GM15510 (cell line): ENCODE data around the gene DDIT4.

Experiments used
- POLR2A ChIP-seq: IDR thresholded peaks from 3 replicates; pipeline ENCODE4 v1.6.1; 2011; ENCODE audit warnings: borderline replicate concordance; ENCODE audit not compliant: insufficient read length; ENCODE audit errors: extremely low read depth

DDIT4 gene

DNA sequence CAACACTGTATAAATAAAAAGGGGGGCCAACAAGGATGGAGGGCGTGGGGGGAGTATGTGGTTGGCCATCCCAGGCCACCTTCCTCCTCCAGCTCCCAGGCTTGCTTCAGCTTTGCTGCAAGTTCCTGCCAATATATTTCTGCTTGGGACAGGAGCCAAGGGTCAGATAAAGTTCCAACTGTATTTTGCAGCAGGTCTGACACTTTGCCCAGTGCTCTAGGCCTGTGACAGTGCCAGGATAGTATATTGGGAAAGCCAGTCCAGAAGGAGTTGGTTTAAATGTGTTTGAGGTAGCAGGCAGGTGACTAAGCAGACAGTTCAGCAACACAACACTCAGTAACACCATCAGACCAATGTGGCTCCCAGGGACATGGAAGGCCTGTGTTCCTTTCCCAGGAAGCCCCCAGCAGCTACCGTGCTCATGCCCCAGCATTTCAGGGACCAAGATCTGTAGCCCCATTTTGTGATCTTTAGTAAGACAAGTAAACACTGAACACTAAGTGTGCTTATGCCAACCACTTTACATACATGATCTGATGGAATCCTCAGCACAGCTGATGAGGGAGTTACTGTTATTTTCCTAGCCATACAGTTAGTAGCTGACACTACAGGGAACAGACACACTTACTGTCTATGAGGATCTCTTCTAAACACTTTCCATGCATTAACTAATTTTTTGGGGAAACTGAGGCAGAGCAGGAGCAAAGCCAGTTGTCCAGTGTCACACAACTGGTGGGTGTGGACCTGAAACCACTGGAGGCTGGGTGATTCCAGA, 42.1 kb downstream of the DDIT4 start:
- no peak for TF ChIP-seq POLR2A

GRCh38 chr10:72316386-72316700, 42.6 kb downstream of the DDIT4 start:
- no peak for TF ChIP-seq POLR2A

DNA sequence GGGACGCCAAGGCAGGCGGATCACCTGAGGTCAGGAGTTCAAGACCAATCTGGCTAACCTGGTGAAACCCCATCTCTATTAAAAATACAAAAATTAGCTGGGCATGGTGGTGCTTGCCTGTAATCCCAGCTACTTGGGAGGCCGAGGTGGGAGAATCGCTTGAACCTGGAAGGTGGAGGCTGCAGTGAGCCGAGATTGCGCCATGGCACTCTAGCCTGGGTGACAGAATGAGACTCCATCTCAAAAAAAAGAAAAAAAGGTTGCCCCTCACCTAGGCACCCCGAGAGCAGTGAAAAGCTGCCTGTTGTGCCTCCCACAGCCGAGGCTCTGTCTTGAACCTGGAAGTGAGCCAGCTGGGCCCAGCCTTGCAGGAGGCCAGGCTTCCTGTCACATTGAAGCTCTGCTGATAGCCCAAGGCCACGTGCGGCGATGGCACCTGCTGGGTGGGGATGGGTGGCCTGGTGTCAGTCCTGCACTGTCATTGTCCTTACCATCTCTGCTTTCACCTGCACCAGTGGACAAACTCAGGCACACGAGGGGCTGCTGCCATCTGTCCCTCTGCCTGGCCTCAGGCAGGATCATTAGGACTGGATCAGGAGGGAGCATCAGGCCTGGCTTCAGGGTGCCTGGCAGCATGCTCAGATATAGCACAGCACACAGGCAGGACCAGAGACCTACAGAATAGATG, 43.2 kb downstream of the DDIT4 start:
- TF ChIP-seq POLR2A: no peak

DNA sequence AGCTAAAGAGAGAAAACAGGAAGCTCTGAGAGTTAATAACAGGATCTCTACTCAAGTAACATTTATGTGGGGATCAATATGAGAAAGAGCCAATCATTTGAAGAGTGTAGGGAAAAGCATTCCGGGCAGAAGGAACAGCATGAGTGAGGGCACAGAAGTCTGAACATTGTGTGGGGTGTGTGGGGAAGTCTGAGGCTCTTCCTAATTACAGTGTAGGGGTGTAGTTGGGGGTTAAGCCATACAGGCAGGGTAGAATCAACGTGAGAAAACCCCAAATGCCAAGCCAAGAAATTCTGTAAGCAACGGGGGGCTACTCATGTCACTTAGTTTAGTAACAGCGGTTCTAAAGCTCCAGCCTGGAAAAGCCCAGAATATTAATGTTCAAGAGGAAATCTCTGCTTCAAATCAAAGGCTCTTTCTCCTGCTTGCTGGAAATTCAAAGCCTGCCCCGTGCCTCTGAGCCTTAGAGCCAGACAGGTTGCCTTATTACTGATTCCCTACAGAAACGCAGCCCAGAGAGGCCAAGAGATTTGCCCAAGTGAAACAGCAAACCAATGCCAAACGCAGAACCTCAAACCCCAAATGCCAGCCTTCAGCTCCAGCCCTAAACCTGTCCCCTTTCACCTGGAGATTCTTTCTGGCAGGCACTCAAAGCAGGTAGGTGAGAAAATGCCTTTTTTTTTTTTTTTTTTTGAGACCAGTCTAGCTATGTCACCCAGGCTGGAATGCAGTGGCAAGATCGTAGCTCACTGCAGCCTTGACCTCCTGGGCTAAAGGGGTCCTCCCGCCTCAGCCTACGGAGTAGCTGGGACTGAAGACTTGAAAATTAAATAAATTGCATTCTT, 44.9 kb downstream of the DDIT4 start:
- no peak for TF ChIP-seq POLR2A

- peak; percentile 68 for TF ChIP-seq POLR2A
These were observed 45.9 kb downstream of the DDIT4 start for GRCh38 chr10:72319416-72320254.

- no peak for TF ChIP-seq POLR2A
These were observed 47.0 kb downstream of the DDIT4 start for GRCh38 chr10:72320676-72321247.

GRCh38 chr10:72321248-72322029, 47.7 kb downstream of the DDIT4 start:
- no peak for TF ChIP-seq POLR2A

- TF ChIP-seq POLR2A: no peak
These were observed 48.2 kb downstream of the DDIT4 start for GRCh38 chr10:72322030-72322279.

DNA sequence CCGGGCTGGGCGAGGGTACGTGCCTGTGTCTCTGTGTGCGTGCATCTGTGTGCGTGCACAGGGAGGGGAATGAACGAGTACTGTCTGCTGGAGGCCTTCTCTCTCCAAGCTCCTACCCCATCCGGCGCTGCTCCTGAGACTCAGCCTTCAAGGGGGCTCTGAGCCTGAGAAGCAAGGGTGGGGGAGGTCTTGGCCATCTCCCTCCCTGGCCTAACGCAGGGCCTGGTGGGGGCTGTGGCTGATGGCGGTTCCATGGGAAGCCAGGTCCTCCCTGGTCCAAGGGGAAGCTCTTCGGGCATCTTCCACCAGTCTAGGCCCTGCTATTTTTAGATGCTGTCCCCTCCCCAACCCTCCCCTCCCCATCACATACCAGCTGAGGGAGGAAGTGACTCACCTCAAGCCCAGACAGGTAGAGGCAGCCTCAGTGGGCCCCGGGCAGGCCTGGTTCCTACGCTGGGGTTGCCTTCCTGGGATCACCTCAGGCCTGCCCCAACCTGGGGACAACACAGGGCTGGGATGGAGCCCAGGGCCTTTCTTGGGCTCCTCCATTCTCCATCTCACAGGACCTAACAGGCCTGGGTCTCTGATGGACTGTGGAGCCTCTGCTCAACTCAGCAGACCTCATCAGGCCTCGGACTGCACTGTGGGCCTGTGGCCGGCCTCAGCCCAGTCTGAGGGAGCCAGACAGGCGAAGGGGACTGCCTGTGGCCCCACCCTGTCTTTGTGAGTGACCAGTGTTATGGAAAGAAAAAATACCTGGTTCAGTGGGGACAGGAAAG, 48.7 kb downstream of the DDIT4 start:
- no peak for TF ChIP-seq POLR2A

DNA sequence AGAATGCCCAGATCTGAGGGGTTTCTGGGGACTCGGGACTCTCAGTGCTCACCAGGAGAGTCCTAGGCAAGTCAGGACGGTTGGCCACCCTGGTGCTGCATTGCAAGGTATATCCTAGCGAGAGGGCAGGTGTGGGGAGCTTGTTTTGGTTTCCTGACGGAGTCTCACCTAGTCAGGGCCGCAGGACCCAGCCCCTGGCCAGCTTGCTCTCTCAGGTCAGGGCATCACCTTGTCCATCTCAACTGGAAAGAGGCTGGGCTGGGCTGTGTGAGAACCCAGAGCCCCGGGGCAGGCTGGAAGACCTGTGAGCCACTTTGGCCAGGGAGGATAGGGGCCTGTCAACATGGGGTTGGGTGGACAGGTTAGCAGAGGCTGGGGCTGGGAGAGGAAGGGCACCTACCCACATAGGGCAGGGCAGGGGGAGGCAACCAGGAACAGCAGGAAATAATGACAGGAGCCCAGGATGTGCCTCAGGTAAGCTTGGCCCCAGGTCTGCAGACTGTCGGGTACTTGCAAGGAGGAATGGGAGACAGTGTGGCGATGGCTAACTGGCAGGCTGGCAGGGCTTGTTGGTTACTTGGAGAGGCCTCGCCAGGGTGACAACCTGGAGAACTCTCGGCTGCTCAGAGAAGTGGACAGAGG, 49.5 kb downstream of the DDIT4 start:
- TF ChIP-seq POLR2A: no peak

DNA sequence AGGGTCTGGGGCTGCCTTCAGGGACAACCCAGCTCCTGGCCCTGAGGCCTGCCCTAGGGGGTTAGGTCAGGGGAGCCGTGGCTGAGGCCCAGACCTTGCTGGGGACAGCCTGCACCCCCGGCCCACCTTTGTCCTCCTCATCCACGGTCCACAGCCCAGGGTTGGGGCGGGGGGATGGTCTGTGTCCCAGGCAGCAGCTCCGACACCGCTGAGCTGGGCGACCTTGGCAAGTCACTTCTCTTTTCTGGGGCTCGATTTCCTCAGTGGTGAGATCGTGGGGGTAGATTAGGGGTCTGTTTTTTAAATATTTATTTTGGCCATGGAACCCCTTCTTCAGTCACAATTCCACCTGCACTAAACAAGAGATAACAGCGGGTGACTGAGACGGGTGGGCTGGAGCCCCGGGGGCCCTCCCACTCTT, 50.1 kb downstream of the DDIT4 start:
- no peak for TF ChIP-seq POLR2A
